HCT116 (cell line): Measurements from ENCODE around the gene ARPC1A. TPM values are rescaled to one million over a fixed set of nuclear protein-coding genes. Genes with fewer than 3 reads are reported as not detected.

Experiments used
- ATAC-seq: fragments of 200-7000 bp; cut with Tn5 transposase; 2 replicates; pipeline ENCODE4 v1.9.1; 2020; ENCODE audit warnings: mild to moderate bottlenecking, moderate library complexity
- BruUV-seq: library from RNA; stranded (reverse); fragments of 400-500 nt; replicated peaks from 2 replicates; lab custom pipeline; 2021; lab: Mats Ljungman, UMichigan
- CTCF ChIA-PET: fragments of 300-600 bp; sonication (Branson Sonifier 250); formaldehyde crosslinking; loops from one replicate; lab custom pipeline; 2021; ENCODE audit warnings: antibody characterized with exemption; lab: Charles Lee
- POLR2A ChIA-PET: fragments of 300-600, 350-600 bp; sonication (Branson Sonifier 250); formaldehyde crosslinking; loops from one replicate; lab custom pipeline; 2021; ENCODE audit warnings: antibody characterized with exemption; lab: Charles Lee
- RAD21 ChIA-PET, 2 experiments: fragments of 300-600 bp; sonication (Branson Sonifier 250); formaldehyde crosslinking; loops; one replicate each; lab custom pipeline; 2023; ENCODE audit warnings: low total read pairs in 2 of 2; ENCODE audit not compliant: uncharacterized antibody in 2 of 2, unreplicated experiment in 2 of 2, low non-redundant PET in 1 of 2; lab: Charles Lee
- DNase-seq: peaks from one replicate; pipeline ENCODE4 v3.0.0-alpha.2; 2010; ENCODE audit warnings: low read depth, low spot score
- H2AFZ ChIP-seq: fragments of 200-600 bp; shearing (Covaris generic), sonication (generic); 2 replicates; pipeline ENCODE4 v1.6.1; 2017; ENCODE audit warnings: low read depth, mixed run types, mixed read lengths, antibody characterized with exemption, low read length; ENCODE audit not compliant: poor library complexity, severe bottlenecking
- H3K27ac ChIP-seq: 2 replicates; pipeline ENCODE4 v1.5.1; 2012; ENCODE audit warnings: low read depth, low read length
- H3K27me3 ChIP-seq: fragments of 200-600 bp; sonication (generic); 2 replicates; pipeline ENCODE4 v1.6.1; 2016; ENCODE audit warnings: mixed run types, low read length, mixed read lengths; ENCODE audit not compliant: insufficient read depth
- H3K36me3 ChIP-seq, 2 experiments: fragments of 200-500 bp in 1 of 2; fragments of 200-600 bp in 1 of 2; sonication (Bioruptor generic) in 1 of 2; sonication (generic) in 1 of 2; 2 replicates each; pipeline versions ENCODE4 v1.5.1 to v1.6.1; 2014 to 2016; ENCODE audit warnings: low read length in 2 of 2, inconsistent platforms in 1 of 2, mixed read lengths in 1 of 2, mixed run types in 1 of 2; ENCODE audit not compliant: insufficient read depth in 2 of 2, control insufficient read depth in 1 of 2
- H3K4me1 ChIP-seq, 2 experiments: fragments of 200-600 bp in 1 of 2; sonication (generic) in 1 of 2; 2 replicates each; pipeline versions ENCODE4 v1.5.1 to v1.6.1; 2012 to 2017; ENCODE audit warnings: low read length in 2 of 2, inconsistent platforms in 1 of 2, mild to moderate bottlenecking in 1 of 2, mixed read lengths in 1 of 2, mixed run types in 1 of 2, moderate library complexity in 1 of 2; ENCODE audit not compliant: insufficient read depth in 2 of 2, control insufficient read depth in 1 of 2
- H3K4me2 ChIP-seq: fragments of 200-600 bp; sonication (generic); 2 replicates; pipeline ENCODE4 v1.6.1; 2017; ENCODE audit warnings: mixed run types, low read length, mixed read lengths
- H3K4me3 ChIP-seq, 2 experiments: fragments of 200-600 bp in 1 of 2; sonication (generic) in 1 of 2; replicated peaks in 1 of 2; 2 replicates each; pipeline ENCODE4 v1.5.1; 2011 to 2016; ENCODE audit warnings: low read length in 2 of 2, control low read depth in 1 of 2, low read depth in 1 of 2, mild to moderate bottlenecking in 1 of 2, mixed read lengths in 1 of 2, mixed run types in 1 of 2
- H3K79me2 ChIP-seq: fragments of 200-600 bp; sonication (generic); 2 replicates; pipeline ENCODE4 v1.6.1; 2017; ENCODE audit warnings: mild to moderate bottlenecking, mixed run types, low read length, moderate library complexity, mixed read lengths; ENCODE audit not compliant: insufficient read depth
- H3K9ac ChIP-seq: fragments of 200-600 bp; sonication (generic); 2 replicates; pipeline ENCODE4 v1.6.1; 2016; ENCODE audit warnings: low read length, mixed read lengths
- H3K9me2 ChIP-seq: fragments of 200-600 bp; sonication (generic), shearing (Covaris generic); 2 replicates; pipeline ENCODE4 v1.6.1; 2017; ENCODE audit warnings: mixed run types, mild to moderate bottlenecking, moderate library complexity; ENCODE audit not compliant: insufficient read depth
- H3K9me3 ChIP-seq, 2 experiments: fragments of 200-500 bp in 1 of 2; fragments of 200-600 bp in 1 of 2; sonication (Bioruptor generic) in 1 of 2; sonication (generic) in 1 of 2; 2 replicates each; pipeline ENCODE4 v1.6.1; 2014 to 2017; ENCODE audit warnings: low read length in 2 of 2, mixed read lengths in 2 of 2, inconsistent platforms in 1 of 2, low read depth in 1 of 2, mild to moderate bottlenecking in 1 of 2, mixed run types in 1 of 2, moderate library complexity in 1 of 2; ENCODE audit not compliant: control insufficient read depth in 1 of 2, insufficient read depth in 1 of 2
- H4K20me1 ChIP-seq: fragments of 200-600 bp; sonication (generic), shearing (Covaris generic); 2 replicates; pipeline ENCODE4 v1.6.1; 2017; ENCODE audit warnings: mixed run types, mild to moderate bottlenecking, moderate library complexity; ENCODE audit not compliant: insufficient read depth
- ATF3 ChIP-seq: IDR thresholded peaks from 2 replicates; pipeline ENCODE4 v1.6.1; 2012
- CBX3 ChIP-seq: IDR thresholded peaks from 2 replicates; pipeline ENCODE4 v1.6.1; 2012; ENCODE audit warnings: low read depth
- CEBPB ChIP-seq: IDR thresholded peaks from 2 replicates; pipeline ENCODE4 v1.6.1; 2012; ENCODE audit warnings: low read depth
- EGR1 ChIP-seq: IDR thresholded peaks from 2 replicates; pipeline ENCODE4 v1.6.1; 2012; ENCODE audit warnings: low read depth
- EZH2 ChIP-seq: fragments of 200-600 bp; sonication (generic); IDR thresholded peaks from 2 replicates; pipeline ENCODE4 v1.6.1; 2017; ENCODE audit warnings: antibody characterized with exemption, mixed run types
- FOSL1 ChIP-seq: IDR thresholded peaks from 2 replicates; pipeline ENCODE4 v1.6.1; 2012; ENCODE audit warnings: low read depth
- RAD21 ChIP-seq: IDR thresholded peaks from 2 replicates; pipeline ENCODE4 v1.6.1; 2012; ENCODE audit warnings: low read depth, mild to moderate bottlenecking
- REST ChIP-seq: IDR thresholded peaks from 2 replicates; pipeline ENCODE4 v1.6.1; 2012; ENCODE audit warnings: low read depth
- TCF7L2 ChIP-seq: IDR thresholded peaks from 2 replicates; pipeline ENCODE4 v1.7.0; 2011; ENCODE audit warnings: borderline replicate concordance, inconsistent platforms; ENCODE audit not compliant: insufficient read depth, insufficient read length; ENCODE audit errors: extremely low read depth
- ZNF274 ChIP-seq: fragments of 200-500 bp; sonication (Bioruptor generic); IDR thresholded peaks from 2 replicates; pipeline ENCODE4 v1.6.1; 2014; ENCODE audit warnings: mild to moderate bottlenecking, low read depth, low read length, inconsistent platforms
- intact Hi-C: fragments of 100-400 bp; cut with micrococcal nuclease; formaldehyde crosslinking; loops from 2 replicates; pipeline ENCODE4 v1.10.0; 2022
- total RNA-seq: library from RNA; stranded (reverse); gene quantifications from one replicate; pipeline ENCODE4 v1.2.1, GENCODE V29; 2021; ENCODE audit not compliant: unreplicated experiment

The ARPC1A gene
- total RNA-seq, 1 experiment from 2014 or later, result 250 TPM

- DNase-seq, result no peak
- Histone ChIP-seq H3K4me2 (no peak overlapping the region), H3K36me3 (peaks cover 37 to 51% of the 10 kb centered on the region in 2 experiments), H3K27ac (no peak overlapping the region), H3K9me2 (no peaks in the 10 kb centered on the region), H3K9me3 (no peaks in the 10 kb centered on the region)
- intact Hi-C loops, result no loop called here
- CTCF ChIA-PET, result no interaction called here
- no TSS peak for BruUV-seq
- TF ChIP-seq FOSL1, result no peak
- no peak for TF ChIP-seq CEBPB
- no peak for TF ChIP-seq REST
- TF ChIP-seq CBX3, result no peak
- TF ChIP-seq EZH2, result no peak
- TF ChIP-seq ZNF274, result no peak
- no peak for TF ChIP-seq RAD21
- TF ChIP-seq EGR1, result no peak
- TF ChIP-seq ATF3, result no peak
- no peak for TF ChIP-seq TCF7L2
- TF ChIP-seq, all 23 proteins: peak for 0
- no peak overlapping the region for H2AFZ ChIP-seq
- H3K9ac ChIP-seq, result no peak overlapping the region
- no peaks in the 10 kb centered on the region for H3K27me3 ChIP-seq
- no peak overlapping the region for H3K4me3 ChIP-seq
- no peak for ATAC-seq
- peaks cover 0 to 16% of the 10 kb centered on the region in 2 experiments; a peak in 1 of 4 replicates for H3K4me1 ChIP-seq
- ChIA-PET RAD21 (no interaction called here), POLR2A (no interaction called here)
- peaks cover 15% of the 10 kb centered on the region; the same call in 1 of the 2 replicates for H3K79me2 ChIP-seq
- H4K20me1 ChIP-seq, result no peaks in the 10 kb centered on the region
These were observed 71.0 kb downstream of the ARPC1A start for GRCh38 chr7:99396418-99397296.
